NCI-H2227 (cell line): ENCODE results near the gene NAV2.

Source experiments
- DNase-seq: peaks from one replicate; lab custom pipeline; 2025; ENCODE audit not compliant: unreplicated experiment; lab: John Stamatoyannopoulos, UW

Gene NAV2

DNA sequence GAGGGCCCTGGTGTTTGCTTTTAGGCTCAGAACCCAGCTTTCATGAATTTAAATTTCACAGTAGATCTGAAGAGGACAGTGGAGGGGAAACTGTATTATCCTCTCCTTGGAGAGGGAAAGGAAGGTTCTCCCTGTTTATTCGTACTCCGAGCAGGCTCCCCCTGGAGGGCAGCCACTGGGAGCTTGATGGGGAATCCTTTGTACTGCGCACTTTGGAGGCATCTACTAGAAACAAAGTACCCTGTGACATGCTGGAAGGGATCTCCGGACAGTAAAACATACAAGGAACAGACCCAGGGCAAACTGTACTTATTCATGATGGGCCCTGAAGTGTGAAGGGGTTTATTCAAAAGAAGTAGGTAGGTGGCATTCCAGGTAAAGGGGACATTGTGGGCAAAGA is 27.2 kb downstream of the NAV2 start:
- DNase-seq: peak; percentile 36

DNA sequence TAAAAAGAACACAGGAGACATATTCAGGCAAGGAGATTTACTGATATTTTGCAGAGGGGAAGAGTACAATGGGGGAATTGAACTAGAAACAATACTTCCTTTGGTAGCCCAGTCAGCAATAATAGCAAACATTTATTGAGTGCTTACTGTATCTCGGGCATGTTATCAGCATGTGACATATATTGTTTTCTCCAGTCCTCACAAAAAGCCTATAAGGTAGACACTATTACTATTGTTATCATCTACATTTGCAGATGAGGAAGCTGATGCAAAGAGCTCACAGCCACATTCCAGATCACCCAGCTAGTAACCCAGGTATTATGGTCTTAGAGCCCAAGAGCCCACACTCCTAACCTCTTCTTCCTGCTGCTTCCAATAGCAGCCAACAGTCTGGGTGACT is 27.9 kb downstream of the NAV2 start:
- no peak for DNase-seq

DNA sequence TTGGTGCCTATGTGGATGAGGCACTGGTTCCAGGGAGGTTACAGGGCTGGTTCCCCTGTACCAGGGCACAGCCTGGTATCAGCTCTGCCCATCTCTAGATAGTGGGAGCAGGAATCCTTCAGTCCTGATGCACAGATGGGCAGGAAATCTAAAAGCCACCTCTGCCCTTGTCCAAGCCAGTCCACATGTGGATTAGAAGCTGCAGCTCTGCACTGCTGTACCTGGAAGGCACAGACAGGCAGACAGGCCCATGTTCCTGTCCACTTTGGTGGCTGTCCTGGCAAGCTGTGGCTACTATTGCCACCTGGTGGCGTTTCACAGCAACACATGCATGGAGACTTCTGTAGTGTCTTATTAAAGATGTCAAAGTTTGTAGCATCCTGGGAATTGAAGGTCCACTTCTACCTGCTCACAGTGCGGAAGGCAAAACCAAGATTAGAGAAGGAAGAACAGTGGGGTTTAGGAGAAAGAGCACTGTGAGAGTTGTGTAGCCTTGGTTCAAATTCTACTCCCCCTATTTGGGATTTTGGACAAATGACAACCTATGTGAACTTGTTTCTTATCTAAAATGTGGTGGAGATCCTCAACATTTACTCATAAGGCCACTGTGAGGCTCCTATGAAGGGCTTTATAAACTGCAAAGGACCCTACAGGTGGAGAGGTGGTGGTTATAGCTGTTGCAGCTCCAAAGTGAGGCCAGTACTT is 30.1 kb downstream of the NAV2 start:
- peak; percentile 86 for DNase-seq

DNA sequence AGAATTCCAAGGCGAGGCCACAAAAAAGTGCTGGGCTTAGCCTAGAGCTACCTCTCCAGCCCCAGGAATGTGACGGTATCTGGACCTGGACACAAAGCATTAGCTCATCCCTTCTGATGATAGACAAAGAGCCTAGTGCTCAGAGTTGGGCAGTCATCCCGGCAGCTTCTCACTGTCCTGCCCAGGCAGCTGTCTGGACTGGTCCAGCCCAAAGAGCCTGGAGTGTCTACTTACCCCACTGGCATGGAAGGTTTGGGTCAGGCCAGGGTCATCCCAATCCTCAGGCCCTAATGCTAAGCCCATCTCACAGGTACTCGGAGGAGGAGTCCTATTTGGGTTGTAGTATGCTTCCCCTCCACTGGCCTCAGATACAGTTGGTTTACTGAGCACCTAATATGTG is 31.0 kb downstream of the NAV2 start:
- no peak for DNase-seq

DNA sequence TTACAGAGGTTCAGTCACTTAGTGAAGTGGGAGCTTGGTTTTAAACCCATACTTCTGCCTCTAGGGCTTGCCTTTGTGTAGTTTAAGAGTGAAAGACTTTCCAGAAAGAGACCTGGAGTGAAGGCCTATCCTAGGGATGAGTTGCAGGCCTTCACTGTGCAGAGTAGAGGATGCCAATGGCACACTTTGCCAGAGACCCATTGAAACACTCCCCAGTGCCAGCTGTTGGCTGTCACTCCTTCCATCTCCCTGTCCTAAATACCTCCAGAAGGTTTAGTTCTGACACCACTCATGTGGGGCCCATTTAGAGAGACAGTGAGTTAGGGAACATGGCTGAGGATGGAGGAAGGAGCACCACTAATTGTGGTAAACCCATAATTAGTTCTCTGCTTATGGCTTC is 31.5 kb downstream of the NAV2 start:
- no peak for DNase-seq

DNA sequence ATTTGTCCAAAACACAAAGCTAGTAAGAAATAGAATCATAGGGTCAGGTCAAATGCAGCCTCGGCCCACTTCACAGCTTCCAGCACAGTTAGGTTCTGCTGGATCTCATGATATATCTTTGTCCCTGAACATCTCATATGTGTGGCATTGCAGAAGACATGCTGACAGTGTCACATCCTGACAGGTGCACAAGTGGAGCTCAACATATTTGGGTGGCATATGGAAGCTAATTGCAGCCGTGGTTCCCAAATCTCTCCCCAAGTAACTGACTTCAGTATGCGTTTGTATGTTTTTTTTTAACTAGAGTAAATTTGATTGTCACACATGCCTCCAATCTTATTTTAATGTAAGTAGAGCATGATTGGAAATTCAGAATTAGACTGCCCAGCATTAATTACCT is 33.4 kb downstream of the NAV2 start:
- no peak for DNase-seq

DNA sequence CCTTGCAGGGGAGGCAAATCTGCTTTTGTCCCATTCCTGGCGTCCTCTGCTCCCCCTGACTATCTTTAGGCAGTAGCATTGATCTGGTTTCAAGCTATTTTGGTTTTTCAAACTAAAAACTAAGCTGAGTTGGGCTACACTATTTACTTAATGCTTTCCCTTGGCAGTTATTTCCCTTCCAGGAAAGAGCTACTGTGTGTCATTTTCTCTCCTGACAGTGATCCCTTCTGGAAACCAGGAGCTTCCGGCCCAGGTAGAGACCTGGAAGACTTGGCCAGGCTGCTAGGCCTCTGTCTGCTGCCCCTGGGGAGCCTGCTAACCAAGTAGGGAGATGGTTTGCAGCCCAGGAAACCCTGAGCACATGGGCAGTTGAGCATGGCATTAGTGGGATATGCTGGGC is 35.0 kb downstream of the NAV2 start:
- no peak for DNase-seq

DNA sequence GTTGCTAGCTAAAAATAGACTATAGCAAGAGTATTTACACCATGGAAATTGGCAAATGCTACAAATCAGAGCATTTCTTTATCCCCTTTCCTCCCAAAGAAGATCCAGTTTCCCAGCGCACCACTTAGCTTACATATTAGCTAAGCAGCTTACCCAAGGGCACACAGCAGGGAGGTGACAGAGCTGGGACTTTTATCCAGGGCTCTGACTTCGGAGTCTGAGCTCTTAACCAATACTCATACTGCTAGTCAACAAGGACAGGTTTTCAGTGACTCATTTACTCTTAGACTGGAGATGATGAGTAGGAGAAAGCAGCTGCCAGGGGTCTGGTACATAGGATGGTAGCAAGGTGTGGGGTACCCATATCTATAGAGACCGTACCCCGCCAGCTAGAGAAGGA is 38.4 kb downstream of the NAV2 start:
- no peak for DNase-seq

DNA sequence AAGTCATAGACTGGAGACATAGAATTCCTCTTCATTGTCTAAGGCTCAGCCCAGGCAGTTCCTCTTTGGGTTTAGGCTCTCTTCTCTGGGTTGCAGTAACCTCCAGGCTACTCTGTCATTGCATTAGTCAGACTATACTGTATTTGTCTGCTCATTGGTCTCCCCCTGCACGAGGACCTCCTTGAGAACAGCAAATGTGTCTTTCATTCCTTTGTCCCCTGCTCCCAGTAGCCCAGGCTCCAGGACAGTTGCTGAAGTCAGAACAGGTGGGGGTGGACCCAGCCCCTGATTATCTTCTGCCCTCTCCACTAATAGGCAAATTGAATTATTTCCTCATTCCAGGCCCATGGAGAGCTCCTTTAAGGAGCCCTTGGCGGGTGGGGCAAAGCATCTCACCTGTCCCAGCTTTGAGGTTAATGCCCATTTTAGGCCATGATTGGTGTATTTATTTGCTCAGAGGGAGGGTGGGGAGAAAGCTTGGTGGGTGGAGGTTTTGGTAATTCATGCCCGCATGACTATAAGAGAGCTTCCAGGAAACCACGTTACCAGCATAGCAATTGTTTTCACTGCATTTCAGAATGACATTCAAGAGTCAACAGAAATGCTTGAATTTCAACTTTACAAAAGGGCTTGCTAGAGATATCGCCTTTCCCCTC is 40.9 kb downstream of the NAV2 start:
- no peak for DNase-seq

DNA sequence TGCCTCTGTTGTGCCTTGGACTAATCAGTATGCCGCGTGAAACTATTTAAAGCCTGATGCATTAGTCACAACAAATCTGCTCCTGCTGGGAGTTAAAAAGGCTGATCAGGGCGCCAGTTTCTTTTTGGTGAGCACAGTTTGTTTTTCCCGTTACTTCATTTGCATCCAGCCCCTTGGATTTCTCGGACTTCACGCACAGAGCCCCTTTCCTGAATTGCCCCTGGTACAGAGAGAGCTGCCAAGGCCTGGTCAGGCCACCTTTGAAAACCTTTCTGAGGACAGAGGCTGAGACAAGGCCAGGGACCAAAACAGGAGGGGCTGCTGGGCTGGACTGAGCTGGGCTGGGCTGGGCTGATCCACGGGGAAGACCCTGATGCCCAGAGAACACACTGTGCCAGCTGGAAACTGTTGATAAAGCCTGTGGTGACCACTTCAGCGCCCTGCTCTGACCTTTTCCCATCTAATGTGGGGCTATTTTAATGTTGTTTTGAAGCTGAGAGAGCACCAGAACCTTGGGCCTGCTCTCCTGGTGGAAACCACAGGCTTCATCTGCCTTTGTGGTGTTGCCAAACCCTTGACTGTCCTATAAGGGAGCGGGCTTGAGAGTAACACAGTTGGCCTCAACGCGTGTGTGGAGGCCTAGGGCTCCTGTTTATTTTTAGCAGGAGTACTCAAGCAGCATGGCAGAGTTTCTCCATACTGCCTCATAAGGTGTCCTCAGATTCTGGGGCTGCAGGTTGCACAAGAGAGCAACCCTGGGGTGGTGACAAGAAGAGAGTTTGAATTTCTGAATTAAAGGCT is 44.2 kb downstream of the NAV2 start:
- DNase-seq: no peak

DNA sequence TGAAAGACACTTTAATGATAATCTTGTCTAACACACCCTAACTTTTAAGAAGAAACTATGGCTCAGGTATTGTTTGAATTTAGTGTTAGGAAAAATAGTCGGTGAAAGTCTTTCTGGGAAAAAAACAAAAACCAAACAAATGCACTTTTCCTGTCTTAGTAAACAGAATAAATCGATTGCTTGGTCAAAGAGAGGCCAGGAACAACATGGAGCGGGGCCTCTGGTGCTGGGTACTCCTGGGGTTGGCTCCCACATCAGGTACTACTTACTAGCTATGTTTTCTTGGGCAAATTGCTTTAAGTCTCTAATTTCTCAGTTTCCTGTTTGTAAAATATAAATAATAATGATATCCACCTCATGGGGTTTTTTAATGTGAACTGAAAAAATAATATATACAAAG is 46.8 kb downstream of the NAV2 start:
- no peak for DNase-seq

DNA sequence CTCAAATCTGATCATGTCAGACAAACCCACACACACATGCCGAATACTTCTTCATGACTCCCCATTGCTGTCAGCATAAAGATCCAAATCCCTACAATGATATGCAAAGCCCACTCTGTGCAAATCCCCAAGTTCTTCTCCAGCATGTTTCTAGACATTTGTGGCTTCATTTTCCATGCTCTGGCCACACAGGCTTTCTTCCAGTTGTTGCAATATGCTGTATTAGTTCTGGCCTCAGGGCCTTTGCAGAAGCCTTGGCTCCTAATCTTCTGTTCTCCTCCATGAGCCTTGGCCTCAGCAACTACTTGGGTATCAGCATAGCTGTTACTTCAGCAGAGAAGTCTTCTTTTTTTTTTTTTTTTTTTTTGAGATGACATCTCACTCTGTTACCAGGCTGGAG is 49.6 kb downstream of the NAV2 start:
- DNase-seq: no peak

DNA sequence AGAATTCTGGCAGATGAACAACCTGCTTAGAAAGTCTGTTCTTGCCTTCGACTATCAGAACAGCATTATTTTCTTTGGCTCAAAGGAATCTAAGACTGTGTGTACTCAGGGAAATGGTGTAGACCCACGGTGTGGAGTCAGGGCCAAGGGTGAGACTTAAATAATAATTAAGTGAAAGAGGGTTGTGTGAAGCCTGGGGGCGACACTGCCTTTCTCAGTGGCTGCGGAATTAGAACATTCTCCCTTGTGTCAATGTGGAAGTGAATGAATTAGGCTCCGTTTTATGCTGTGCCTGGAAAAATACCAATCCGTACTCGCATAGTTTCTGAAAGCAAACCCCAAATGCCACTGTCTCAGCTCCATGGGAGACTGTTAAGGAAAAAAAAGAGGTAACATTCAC is 50.7 kb downstream of the NAV2 start:
- DNase-seq: no peak

DNA sequence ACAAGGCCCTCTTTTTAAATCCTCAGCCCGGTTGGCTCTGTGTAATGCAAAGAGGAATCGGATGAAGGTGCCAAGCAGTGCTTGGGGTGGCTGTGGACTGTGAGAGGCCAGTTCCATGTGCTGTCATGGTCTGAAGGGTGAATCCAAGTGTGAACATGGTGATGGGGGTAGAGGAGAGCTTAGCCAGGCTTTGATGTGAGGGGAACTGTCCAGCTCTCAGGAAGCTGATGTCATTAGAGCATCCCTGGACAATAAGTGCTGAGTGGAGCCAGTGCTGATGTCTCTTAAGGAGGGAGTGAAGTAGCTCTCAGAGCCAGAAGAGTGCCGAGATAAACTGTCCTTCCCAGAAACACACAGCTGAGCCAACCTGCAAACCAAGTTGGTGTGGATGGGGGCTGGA is 53.6 kb downstream of the NAV2 start:
- no peak for DNase-seq

DNA sequence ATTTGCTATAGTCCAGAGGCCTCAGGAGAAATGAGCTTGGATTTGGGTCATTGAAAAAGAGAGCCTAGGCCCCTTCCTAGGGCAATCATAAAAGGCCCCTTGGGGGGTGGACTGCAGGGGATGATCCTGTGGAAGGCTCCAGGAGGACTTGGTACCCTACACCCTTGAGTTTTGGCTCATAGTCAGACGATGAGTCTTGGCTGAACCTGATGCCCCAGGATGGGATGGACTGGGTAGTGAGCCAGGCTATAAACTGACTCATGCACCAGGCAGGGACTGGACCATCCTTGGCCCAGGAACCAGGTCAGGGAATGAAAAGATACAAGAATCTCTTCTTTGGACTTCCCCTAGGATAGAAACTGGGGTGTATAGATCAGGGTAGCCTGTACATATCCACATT is 54.2 kb downstream of the NAV2 start:
- no peak for DNase-seq

DNA sequence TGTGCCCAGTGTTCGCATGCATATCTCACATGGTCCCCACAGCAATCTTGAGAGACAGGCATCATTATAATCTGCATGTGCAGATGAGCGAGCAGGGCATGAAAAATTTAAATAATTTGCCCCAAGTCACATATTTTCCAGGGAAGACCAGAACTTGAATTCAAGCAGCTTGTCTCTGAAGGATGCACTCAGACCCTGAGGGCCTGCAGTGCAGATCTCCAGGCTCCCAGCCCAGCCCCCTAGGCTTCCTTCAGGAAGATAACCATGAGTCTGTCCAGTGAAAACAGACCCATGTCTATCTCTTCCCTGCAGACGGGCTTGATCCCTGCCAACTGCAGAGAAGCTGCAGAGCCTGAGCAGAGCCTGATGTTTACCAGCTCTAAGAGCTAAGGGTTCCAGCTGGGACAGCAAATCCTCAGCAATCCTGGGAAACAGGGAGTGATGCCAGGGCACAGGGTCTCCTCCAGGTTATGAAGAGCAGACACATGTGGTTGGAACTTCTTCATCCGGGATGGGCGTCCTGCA is 55.1 kb downstream of the NAV2 start:
- DNase-seq: no peak

DNA sequence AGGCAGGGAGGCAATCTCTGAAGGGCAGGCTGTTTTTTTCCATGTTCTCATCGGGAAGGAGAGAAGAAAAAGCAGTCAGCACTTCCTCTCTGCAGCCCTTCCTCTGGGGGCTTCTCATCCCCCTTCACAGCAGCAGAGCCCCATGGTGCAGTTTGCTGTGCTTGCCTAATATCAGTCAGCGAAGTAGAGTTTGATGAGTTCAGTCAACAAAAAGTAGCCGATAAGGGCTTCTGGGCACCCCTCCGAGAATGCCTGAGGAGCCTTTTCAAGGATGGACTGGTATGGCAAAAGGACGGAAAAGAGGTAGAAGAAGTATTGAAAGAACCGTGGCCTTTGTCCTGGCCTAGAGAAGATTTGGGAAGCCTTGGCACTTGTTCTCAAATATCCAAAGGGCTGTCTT is 55.6 kb downstream of the NAV2 start:
- no peak for DNase-seq

DNA sequence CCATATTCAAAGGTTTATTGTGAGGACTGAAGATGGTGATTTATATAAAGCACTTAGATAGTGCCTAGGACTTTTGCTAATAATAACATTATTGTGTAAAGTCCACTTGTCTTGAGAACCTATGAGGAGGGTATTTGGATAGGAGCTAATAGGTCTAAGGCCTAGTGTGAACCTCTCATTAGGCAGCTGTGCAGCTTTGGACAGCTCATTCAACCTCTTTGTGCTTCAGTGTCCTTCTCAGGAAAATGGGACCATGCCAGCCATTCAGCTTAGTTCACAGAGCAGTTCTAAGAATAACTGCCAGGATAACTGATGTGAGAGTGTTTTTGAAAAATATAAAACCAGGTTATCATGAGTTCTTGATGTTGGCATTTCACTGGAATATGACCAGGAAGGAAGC is 56.2 kb downstream of the NAV2 start:
- DNase-seq: no peak

DNA sequence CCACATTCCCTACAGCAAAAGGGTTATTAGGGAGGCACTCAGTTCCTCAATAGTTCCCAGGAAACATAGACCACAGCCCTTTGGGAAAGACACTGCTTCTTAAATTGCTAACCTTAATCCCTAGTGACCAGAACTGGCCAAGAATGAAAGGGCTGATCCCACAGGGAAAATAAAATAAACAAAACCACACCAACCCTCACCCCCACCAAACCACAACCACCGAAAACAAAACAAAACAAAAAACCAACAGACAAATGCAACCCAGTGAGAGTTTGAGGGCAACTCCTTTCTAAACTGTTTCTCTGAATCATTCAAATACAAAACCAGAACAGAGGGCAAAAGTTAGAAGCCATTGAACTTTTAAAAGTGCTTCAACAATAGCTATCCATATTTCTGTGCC is 57.2 kb downstream of the NAV2 start:
- DNase-seq: no peak

DNA sequence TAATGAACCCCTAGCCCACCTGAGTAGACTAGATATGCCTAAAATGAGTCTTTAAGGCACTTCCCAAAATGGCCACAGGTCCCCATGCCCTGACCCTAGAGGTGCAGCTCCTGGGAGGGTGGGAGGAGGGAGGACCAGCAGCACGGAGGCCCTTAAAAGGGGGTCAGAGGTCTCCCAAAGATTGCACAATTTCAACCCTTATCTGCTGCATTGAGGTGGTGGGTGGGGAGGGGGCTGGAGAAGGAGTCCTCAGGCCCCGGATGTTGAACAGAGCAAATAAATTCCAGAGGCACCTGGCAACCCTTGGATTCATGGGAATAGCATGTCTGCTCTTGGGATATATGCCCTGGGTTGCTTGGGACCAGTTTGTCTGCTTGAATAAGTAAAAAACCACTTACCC is 57.6 kb downstream of the NAV2 start:
- no peak for DNase-seq

DNA sequence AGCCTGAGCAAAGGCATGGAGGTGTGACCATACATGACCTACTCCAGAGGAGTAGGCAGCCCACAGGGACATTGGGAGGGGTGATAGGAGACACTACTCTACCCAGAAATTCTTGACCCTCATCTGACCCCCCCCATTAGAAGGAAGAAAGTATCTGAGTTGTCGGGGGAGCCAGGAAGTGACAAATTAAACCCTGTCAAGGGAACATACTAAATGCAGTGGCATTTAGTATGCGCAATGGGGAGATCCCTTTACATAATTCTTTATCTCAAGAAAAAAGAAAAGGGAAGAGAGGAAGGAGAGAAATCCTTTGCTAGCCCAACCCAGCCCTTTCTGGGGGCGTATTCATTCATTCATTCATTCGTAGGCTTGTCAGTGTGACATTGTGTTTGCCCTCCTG is 58.8 kb downstream of the NAV2 start:
- no peak for DNase-seq

DNA sequence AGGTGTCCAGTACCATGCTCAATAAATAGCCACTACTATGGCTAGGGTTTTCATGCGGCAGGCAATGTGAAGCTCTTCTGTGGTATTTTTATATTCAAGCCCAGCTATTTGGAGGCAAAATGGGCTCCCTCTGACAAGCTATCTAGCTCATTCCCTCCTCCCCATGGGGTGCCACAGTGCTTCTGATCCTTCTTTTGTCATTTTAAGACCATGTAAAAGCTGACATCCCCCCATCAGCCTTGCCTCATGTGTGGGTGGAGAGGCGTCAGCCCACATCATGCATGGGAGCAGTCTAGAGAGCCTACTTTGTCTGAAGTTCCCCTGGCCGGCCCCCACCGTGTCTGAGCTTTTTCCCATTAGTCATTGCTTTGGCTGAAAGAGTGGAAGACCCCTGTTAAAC is 59.8 kb downstream of the NAV2 start:
- no peak for DNase-seq
